SU-DHL-6 (cell line): ENCODE measurements around the gene NUTM2F.
"Not testable (repeated sequence)": the region's sequence is repeated elsewhere in the genome, so short reads cannot be mapped to it uniquely, and the experiment has no call there.

Experiments used
- H2AFZ ChIP-seq: fragments of 200-600 bp; sonication (generic); 2 replicates; pipeline ENCODE4 v1.6.1; 2014; ENCODE audit warnings: low read depth, mild to moderate bottlenecking, moderate library complexity, mixed read lengths, antibody characterized with exemption, low read length; ENCODE audit not compliant: severe bottlenecking
- H3F3A ChIP-seq: fragments of 200-600 bp; shearing (Covaris generic); 2 replicates; pipeline ENCODE4 v1.6.0; 2016; ENCODE audit warnings: antibody characterized with exemption, mild to moderate bottlenecking; ENCODE audit not compliant: insufficient read depth
- H3K27ac ChIP-seq: fragments of 200-600 bp; sonication (generic); 2 replicates; pipeline ENCODE4 v1.5.1; 2016; ENCODE audit warnings: low read depth, mild to moderate bottlenecking, low read length, moderate library complexity, mixed read lengths
- H3K27me3 ChIP-seq: fragments of 200-600 bp; sonication (generic), shearing (Covaris generic); 2 replicates; pipeline ENCODE4 v1.6.0; 2014; ENCODE audit warnings: mild to moderate bottlenecking, low read length
- H3K36me3 ChIP-seq: fragments of 200-600 bp; sonication (generic); 2 replicates; pipeline ENCODE4 v1.6.1; 2014; ENCODE audit warnings: mild to moderate bottlenecking, low read length, mixed read lengths
- H3K4me2 ChIP-seq: fragments of 300-600, 200-600 bp; shearing (Covaris generic), sonication (generic); 2 replicates; pipeline ENCODE4 v1.6.0; 2014; ENCODE audit warnings: low read length, low read depth, mild to moderate bottlenecking; ENCODE audit not compliant: poor library complexity, severe bottlenecking
- H3K4me3 ChIP-seq: fragments of 200-600 bp; sonication (generic); 2 replicates; pipeline ENCODE4 v1.5.1; 2014; ENCODE audit warnings: antibody characterized with exemption, low read length, mild to moderate bottlenecking, mixed read lengths; ENCODE audit not compliant: insufficient read depth, poor library complexity, severe bottlenecking
- H3K79me2 ChIP-seq: fragments of 200-600 bp; sonication (generic); 2 replicates; pipeline ENCODE4 v1.6.1; 2014; ENCODE audit warnings: mild to moderate bottlenecking, low read length, moderate library complexity; ENCODE audit not compliant: insufficient read depth
- H3K9ac ChIP-seq: fragments of 200-600 bp; sonication (generic); 2 replicates; pipeline ENCODE4 v1.7.0; 2014; ENCODE audit warnings: mild to moderate bottlenecking, low read length
- H3K9me2 ChIP-seq: fragments of 200-600 bp; sonication (generic); replicated peaks from 2 replicates; pipeline ENCODE4 v1.6.1; 2014; ENCODE audit warnings: low read length; ENCODE audit not compliant: insufficient read depth
- H3K9me3 ChIP-seq: fragments of 200-600 bp; sonication (generic); 2 replicates; pipeline ENCODE4 v1.6.1; 2014; ENCODE audit warnings: low read length, mixed read lengths; ENCODE audit not compliant: insufficient read depth
- H4K20me1 ChIP-seq: fragments of 200-600 bp; sonication (generic); 2 replicates; pipeline ENCODE4 v1.6.1; 2014; ENCODE audit warnings: low read depth, mild to moderate bottlenecking, antibody characterized with exemption, low read length, moderate library complexity, mixed read lengths

Gene NUTM2F

GRCh38 chr9:94328544-94328943 lies at the start of gene NUTM2F:
Gene NUTM2F, minus strand, starts transcription at chr9:94328644. Its CDS starts 21 bp downstream, at chr9:94328623.
- not testable (repeated sequence) for H3K27ac ChIP-seq, H3K9me3 ChIP-seq, H3K4me2 ChIP-seq, H3K4me3 ChIP-seq, H3K36me3 ChIP-seq, H2AFZ ChIP-seq, H3K27me3 ChIP-seq, H4K20me1 ChIP-seq, H3K79me2 ChIP-seq, H3K9me2 ChIP-seq, H3K9ac ChIP-seq, H3F3A ChIP-seq

DNA sequence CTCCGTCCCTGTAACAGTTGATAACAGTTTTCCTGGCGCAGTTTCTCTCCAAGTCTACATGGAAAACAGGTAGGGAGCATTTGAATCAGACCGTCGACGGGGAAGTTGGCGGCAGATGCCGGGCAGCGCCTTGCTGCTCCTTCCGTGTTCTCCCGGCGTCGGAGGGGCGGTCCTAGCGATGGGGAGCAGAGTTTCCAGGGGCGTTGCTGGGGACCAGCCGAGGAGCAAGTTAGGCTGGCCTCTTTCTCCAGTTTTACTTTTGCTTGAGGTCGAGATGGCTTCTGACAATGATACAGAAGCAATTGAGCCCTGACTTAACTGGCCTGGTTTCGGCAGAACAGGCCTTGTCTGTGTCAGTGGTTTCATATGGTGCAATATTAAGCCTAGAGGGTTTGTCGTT lies 46.8 kb upstream of the NUTM2F start:
- H3K9ac ChIP-seq = peak overlapping the region; percentile 62

GRCh38 chr9:94374176-94375056 lies 46.0 kb upstream of the NUTM2F start:
- H3K9me2 ChIP-seq = not testable (repeated sequence)

More for the DNA sequence above, 46.8 kb upstream of the NUTM2F start:
- not testable (repeated sequence) for H3K9me2 ChIP-seq, H2AFZ ChIP-seq, H3K9me3 ChIP-seq, H3F3A ChIP-seq, H3K27me3 ChIP-seq, H3K36me3 ChIP-seq, H4K20me1 ChIP-seq
- peaks cover 24% of the 10 kb centered on the region for H3K79me2 ChIP-seq
- peak overlapping the region; percentile 37; the same call in 1 of the 2 replicates for H3K27ac ChIP-seq
- peak overlapping the region; percentile 59 for H3K4me2 ChIP-seq
- H3K4me3 ChIP-seq = peak overlapping the region; percentile 59

GRCh38 chr9:94373779-94374175 lies 45.3 kb upstream of the NUTM2F start:
- not testable (repeated sequence) for H3K27ac ChIP-seq

More at GRCh38 chr9:94374176-94375056, 46.0 kb upstream of the NUTM2F start:
- Histone ChIP-seq H3K9ac (peak overlapping the region; percentile 62), H2AFZ (peak overlapping the region; percentile 96), H3K79me2 (peaks cover 20% of the 10 kb centered on the region), H3K4me3 (peak overlapping the region; percentile 59), H3K27ac (peak overlapping the region; percentile 37; the same call in 1 of the 2 replicates), H3K4me2 (peak overlapping the region; percentile 78)
- not testable (repeated sequence) for H4K20me1 ChIP-seq, H3K9me3 ChIP-seq, H3K36me3 ChIP-seq, H3F3A ChIP-seq, H3K27me3 ChIP-seq

GRCh38 chr9:94370266-94370665 lies 41.8 kb upstream of the NUTM2F start:
- not testable (repeated sequence) for H3K4me2 ChIP-seq, H2AFZ ChIP-seq, H3K9me3 ChIP-seq, H3K9me2 ChIP-seq, H3K4me3 ChIP-seq, H3K9ac ChIP-seq, H3K27ac ChIP-seq, H3F3A ChIP-seq, H3K79me2 ChIP-seq, H3K36me3 ChIP-seq, H4K20me1 ChIP-seq, H3K27me3 ChIP-seq

More at GRCh38 chr9:94373779-94374175, 45.3 kb upstream of the NUTM2F start:
- H2AFZ ChIP-seq = peak overlapping the region; percentile 96
- H3K9ac ChIP-seq = peak overlapping the region; percentile 39
- not testable (repeated sequence) for H3F3A ChIP-seq, H4K20me1 ChIP-seq, H3K27me3 ChIP-seq, H3K9me2 ChIP-seq, H3K36me3 ChIP-seq, H3K9me3 ChIP-seq
- peaks cover 19% of the 10 kb centered on the region for H3K79me2 ChIP-seq
- H3K4me2 ChIP-seq = peak overlapping the region; percentile 78
- peak overlapping the region; percentile 55 for H3K4me3 ChIP-seq

DNA sequence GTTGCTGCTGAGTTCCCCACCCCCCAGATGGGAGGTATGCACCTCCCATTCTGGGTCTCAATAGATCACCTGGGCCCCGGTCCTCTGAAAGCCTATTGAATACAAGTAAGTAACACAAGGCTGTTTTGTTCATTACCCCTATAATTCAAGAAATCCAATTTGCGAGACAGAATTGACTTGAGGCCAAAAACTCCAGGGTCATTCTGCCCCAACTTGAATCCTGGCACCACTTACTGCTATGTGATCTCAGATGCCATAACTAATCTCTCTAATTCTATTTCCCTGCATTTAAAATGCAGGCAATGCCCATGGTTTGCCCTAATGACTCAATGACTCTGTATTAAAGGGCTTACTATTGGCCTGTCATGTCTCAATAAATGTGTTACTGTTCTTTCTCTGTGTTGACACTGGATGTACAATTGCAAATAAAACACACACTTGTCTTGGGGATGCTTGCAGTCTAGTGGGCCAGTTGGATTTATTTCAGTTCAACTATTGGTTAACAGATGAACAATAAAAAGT lies 35.7 kb upstream of the NUTM2F start:
- not testable (repeated sequence) for H3F3A ChIP-seq, H4K20me1 ChIP-seq, H3K4me2 ChIP-seq, H3K79me2 ChIP-seq, H3K36me3 ChIP-seq, H3K4me3 ChIP-seq, H3K9me2 ChIP-seq, H3K9me3 ChIP-seq, H3K27ac ChIP-seq, H3K27me3 ChIP-seq, H2AFZ ChIP-seq, H3K9ac ChIP-seq

DNA sequence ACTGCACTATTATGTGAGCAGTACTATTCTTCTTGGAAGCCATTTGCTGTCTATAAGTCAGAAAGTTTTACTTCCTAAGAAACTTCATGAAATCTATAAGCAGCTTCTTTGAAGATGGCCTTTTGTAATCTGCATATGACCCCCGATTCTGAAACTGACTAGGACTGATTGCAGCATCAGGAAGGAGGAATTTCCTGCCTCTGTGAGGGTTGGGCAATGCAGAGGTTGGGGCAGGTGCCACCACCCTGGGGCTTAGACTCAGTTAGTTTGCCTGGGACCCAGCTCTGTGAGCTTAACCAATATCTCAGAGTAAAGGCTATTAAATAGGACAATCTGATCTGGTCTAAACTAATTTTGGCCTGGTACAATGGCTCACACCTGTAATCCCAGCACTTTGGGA lies 28.7 kb upstream of the NUTM2F start:
- not testable (repeated sequence) for H3K27me3 ChIP-seq, H4K20me1 ChIP-seq, H3K4me2 ChIP-seq, H3K9me2 ChIP-seq, H3K9me3 ChIP-seq, H3K4me3 ChIP-seq, H3K79me2 ChIP-seq, H3F3A ChIP-seq, H2AFZ ChIP-seq, H3K36me3 ChIP-seq, H3K9ac ChIP-seq, H3K27ac ChIP-seq
